GM21390 (cell line): ENCODE measurements around the gene GUCA2A.
"Not testable (repeated sequence)": the region's sequence is repeated elsewhere in the genome, so short reads cannot be mapped to it uniquely, and the experiment has no call there.

Experiments
- ATAC-seq: cut with Tn5 transposase; IDR thresholded peaks from one replicate; pipeline ENCODE4 v1.9.1; 2021; ENCODE audit not compliant: unreplicated experiment

The GUCA2A gene

DNA sequence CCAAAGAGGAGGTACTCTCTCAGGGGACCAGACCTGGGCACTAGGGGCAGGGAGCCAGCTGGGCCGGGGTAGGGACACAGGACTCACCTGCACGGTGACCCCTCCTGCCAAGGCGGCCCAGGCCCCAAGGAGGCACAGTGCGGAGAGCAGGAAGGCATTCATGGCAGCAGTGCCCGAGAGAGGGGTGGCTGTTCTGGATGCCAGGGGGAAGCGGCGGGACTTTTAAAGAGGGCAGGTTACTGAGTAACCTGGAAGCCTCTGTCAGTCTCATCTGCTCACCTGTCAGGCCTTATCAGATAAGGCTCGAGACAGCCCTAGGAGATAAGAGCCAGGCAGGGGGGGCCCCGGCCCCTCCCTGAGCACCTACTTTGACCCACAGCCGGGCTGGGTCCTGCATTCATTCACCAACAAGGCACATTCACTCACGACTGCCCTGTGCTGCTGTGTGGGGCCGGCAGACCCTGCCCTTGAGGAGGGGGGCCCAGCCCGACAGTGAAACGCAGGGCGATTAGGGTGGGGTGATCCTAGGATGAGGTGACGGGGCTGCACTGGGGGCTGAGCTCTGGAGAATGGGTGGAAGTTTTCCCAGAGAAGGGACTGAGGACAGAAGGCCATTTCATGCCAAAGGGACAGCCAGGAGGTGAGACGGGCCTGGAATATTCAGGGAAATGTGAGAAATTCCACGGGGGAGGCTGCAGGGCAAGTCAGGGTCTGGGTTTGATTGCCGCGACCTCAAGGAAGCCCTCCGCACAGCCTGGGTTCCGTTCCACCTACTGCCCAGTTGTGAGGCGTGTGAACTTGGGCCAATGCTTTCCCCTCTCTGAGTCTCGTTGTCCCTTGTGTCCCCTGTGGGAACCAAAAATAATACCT lies at the start of gene GUCA2A:
GUCA2A (minus strand) TSS at position 195 of the 870 bp plus-strand sequence; CDS start at position 162, 33 bp downstream.
- no peak for ATAC-seq

GRCh38 chr1:42211224-42211623 lies 46.7 kb upstream of the GUCA2A start:
- no peak for ATAC-seq

DNA sequence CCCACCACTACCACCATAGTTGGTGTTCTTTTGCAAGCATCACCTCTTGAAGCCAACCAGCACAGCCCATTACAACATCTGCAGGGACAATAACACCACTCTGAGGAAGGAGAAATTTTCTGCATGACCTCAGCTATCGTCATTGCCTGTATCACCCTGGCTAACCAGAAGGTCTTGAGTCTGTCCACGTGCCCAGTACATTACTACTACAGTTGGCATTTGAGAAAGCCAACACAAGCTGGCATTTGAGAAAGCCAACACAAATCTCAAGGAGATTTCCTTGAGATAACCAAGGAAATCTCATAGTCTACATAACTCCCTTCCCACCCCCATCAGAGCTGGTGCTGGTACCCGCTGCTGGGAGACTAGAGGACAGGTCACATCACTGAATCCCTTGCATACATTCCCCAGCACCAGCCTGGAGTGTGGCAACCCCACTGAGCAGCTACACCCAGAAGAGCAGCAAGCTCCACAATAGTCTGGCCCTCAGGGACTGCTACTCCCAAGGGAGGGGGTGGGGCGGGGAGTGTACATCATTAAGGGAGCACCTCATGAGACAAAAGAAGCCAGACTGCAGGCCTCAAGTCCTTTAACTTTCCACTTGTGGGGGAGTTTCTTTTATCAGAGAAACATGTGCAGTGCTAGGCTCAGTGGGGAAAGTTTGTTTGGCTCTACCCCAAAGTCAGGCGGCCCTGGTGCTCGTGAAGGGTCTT lies 46.0 kb upstream of the GUCA2A start:
- ATAC-seq: no peak

- no peak for ATAC-seq
These were observed 45.1 kb upstream of the GUCA2A start for GRCh38 chr1:42209526-42210251.

- not testable (repeated sequence) for ATAC-seq
These were observed 42.4 kb upstream of the GUCA2A start for GRCh38 chr1:42206930-42207329.

DNA sequence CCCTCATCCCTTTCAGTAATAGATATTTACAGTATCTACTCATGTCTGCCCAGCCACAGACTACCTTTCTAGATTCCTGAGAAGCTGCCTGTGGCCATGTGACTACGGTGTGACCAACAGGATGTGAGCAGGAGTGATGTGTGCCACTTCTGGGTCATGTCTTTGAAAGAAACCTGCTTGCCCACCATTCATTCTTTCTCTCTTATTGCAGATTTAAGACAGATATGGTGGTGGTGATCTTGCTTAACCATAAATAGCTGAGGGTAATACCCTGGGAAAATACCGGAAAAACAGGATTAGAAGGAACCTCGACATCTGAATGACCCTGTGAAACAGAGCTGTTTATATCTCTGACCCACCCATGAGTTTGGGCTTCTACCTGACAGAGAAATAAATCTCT lies 41.6 kb upstream of the GUCA2A start:
- ATAC-seq: no peak

DNA sequence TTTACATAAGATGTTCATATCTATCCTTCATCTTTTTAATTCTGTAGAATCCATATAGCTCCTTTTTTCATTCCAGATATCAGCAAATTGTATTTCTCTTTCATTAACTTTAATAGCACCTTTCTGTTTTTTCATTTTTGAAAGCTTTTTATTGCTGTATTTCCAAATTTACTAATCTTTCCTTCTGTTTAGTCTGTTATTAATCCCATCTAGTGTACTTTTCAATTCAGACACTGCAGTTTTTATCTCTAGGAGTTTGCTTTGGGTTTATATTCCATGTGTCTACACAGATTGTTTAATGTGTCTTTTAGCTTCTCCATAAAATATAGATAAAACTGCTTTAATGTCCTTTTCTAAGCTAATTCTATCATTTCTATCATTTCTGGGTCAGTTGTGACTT lies 37.4 kb upstream of the GUCA2A start:
- ATAC-seq: no peak

DNA sequence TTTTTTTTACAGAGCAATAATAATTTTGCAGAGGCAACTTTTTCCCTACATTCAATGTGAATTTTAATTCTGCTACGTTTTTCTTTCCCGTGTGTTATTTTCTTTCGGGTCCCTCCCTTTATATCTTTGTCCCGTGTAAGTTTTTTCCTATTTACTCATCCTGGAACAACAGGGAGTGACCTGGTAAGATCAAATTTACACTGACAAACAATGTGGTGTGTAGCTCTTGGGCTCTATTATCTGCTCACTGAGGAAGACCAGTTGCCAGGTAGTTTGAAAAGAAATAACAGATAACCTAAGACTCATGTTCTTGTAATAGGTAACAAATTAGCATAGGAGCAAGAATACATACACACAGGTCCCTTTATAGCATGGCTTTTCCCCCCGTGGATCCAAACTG lies 33.7 kb upstream of the GUCA2A start:
- ATAC-seq: no peak

- no peak for ATAC-seq
These were observed 31.3 kb upstream of the GUCA2A start for GRCh38 chr1:42195841-42196240.

- ATAC-seq: no peak
These were observed 27.6 kb upstream of the GUCA2A start for GRCh38 chr1:42192106-42192505.

GRCh38 chr1:42191319-42191718 lies 26.8 kb upstream of the GUCA2A start:
- ATAC-seq: no peak

DNA sequence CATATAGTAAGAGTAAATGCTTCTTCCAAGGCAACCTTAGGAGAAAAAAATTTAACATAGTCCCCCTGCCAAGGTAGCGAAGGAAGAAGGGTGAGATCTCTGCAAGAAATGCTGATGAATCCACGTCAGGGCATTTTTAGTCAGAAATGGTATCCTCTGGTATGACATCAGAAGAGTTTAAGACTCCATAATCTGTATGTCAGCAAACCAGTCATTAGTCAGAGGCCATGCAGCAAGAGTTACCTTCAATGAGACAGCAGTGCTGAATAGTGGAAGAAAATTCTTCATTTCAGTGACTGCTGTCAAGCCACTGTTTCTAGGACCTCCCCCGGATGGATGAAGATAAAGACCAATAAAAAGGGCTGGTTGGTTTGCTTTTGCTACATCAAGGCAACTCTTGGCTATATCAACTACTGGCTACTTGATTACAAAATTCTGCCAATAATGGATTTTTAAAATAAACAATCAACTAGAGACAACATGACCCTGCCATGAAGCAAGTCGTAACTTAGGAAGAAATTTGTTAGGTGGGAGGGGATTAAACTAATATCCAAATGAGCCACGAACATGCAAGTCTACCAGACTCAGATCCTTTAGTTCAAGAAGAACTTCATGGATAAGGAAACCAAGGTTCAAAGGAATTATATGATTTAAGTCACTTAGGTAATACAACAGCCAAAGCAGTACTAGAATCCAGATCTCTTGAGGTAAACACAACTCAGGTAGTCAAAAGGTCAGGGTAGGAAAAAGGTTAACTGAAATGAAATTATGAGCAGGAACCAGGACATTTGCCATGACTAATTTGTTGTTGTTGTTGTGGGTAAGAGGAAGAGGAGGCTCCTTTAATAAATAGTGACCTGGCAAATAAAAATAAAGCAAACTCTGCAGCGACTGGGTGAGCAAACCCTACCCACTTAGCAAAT lies 25.6 kb upstream of the GUCA2A start:
- no peak for ATAC-seq

GRCh38 chr1:42186152-42186551 lies 21.6 kb upstream of the GUCA2A start:
- no peak for ATAC-seq

DNA sequence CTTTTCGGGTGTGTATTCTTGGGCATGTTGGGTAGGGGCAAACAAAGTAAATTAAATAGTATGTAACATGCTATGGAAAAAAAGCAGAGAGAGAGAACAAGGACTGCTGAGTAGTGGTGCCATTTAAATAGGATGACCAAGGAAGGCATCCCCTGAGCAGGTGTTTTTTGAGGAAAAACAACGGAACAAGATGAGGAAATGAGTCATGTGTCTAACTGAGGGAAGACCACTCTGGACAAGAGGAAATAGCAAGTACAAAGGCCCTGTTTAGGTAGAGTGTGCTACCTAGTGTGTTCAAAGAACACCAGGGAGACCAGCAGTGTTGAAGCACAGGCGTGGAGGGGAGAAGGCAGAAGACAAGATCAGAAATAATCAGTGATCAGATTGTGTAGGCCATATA lies 20.1 kb upstream of the GUCA2A start:
- no peak for ATAC-seq

DNA sequence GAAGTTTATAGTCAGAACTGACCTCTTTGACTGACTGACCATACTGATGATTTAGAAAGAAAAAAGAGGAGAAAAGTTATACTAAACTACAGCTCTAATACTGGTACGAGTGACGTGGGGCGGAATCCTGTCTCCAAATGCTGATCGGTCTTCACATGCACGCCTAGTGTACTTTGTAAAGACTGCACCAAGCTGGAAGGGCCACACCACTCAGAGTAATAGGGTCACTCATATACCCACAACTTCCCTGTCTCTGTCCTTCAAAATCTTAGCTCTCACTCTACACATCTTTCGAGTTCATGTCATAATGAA lies 19.4 kb upstream of the GUCA2A start:
- no peak for ATAC-seq

- ATAC-seq: no peak
These were observed 18.8 kb upstream of the GUCA2A start for GRCh38 chr1:42183210-42183956.

GRCh38 chr1:42181687-42182086 lies 17.1 kb upstream of the GUCA2A start:
- ATAC-seq: no peak

GRCh38 chr1:42179900-42180329 lies 15.4 kb upstream of the GUCA2A start:
- ATAC-seq: no peak

- ATAC-seq: no peak
These were observed 14.7 kb upstream of the GUCA2A start for GRCh38 chr1:42179275-42179674.

DNA sequence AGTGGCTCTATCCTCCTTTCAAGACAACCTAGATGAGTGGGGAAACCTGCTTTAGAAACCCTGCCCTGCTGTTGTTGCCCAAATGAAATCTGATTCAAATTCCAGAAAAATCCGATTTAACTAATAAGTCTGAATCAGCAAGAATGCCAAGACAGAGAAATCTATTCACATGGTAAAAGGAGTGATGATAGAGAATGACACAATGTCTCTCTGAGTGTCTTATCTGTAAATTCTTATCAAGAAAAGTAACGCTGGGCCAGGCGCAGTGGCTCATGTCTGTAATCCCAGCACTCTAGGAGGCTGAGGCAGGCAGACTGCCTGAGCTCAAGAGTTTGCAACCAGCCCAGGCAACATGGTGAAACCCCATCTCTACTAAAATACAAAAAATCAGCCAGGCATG lies 13.7 kb upstream of the GUCA2A start:
- no peak for ATAC-seq
